H9 (cell line): ENCODE results near the gene COX6B2. TPM values are rescaled to one million over a fixed set of nuclear protein-coding genes. Genes with fewer than 3 reads are reported as not detected.
A peak's percentile ranks its signal among the peaks of the same experiment; 100 is the strongest.

Experiments used
- DNase-seq: peaks from one replicate; pipeline ENCODE4 v3.0.0-alpha.2; 2017
- H2AFZ ChIP-seq: one replicate; pipeline ENCODE4 v1.6.1; 2013; ENCODE audit warnings: mild to moderate bottlenecking, low read length, control low read depth, moderate library complexity
- H2AK5ac ChIP-seq: 2 replicates; pipeline ENCODE4 v1.6.1; 2013; ENCODE audit warnings: low read length, control low read depth, mixed read lengths; ENCODE audit not compliant: insufficient read length
- H2BK120ac ChIP-seq: one replicate; pipeline ENCODE4 v1.6.1; 2013; ENCODE audit warnings: low read depth, mild to moderate bottlenecking, low read length, control low read depth, inconsistent platforms; ENCODE audit not compliant: poor library complexity, severe bottlenecking
- H2BK12ac ChIP-seq: 2 replicates; pipeline ENCODE4 v1.6.1; 2013; ENCODE audit warnings: low read length, control low read depth, mixed read lengths, low read depth; ENCODE audit not compliant: insufficient read length
- H2BK15ac ChIP-seq: 2 replicates; pipeline ENCODE4 v1.6.1; 2013; ENCODE audit warnings: low read depth, low read length, control low read depth
- H2BK20ac ChIP-seq: one replicate; pipeline ENCODE4 v1.6.1; 2013; ENCODE audit warnings: low read depth, mild to moderate bottlenecking, low read length, control low read depth, inconsistent platforms; ENCODE audit not compliant: poor library complexity, severe bottlenecking
- H2BK5ac ChIP-seq: 2 replicates; pipeline ENCODE4 v1.6.1; 2013; ENCODE audit warnings: low read length, control low read depth, mixed read lengths; ENCODE audit not compliant: insufficient read length
- H3K14ac ChIP-seq: 2 replicates; pipeline ENCODE4 v1.6.1; 2013; ENCODE audit warnings: low read length, control low read depth; ENCODE audit not compliant: insufficient read depth
- H3K18ac ChIP-seq: 2 replicates; pipeline ENCODE4 v1.6.1; 2013; ENCODE audit warnings: low read depth, mild to moderate bottlenecking, mixed read lengths, low read length, control low read depth; ENCODE audit not compliant: insufficient read length
- H3K23ac ChIP-seq: 2 replicates; pipeline ENCODE4 v1.6.1; 2013; ENCODE audit warnings: low read length, control low read depth, mixed read lengths, low read depth; ENCODE audit not compliant: insufficient read length
- H3K23me2 ChIP-seq: 2 replicates; pipeline ENCODE4 v1.6.1; 2013; ENCODE audit warnings: low read depth, mild to moderate bottlenecking, mixed read lengths, low read length, control low read depth; ENCODE audit not compliant: insufficient read length, poor library complexity, severe bottlenecking
- H3K27ac ChIP-seq: 2 replicates; pipeline ENCODE4 v1.5.1; 2013; ENCODE audit warnings: low read length, control low read depth, mixed read lengths, low read depth; ENCODE audit not compliant: insufficient read length
- H3K27me3 ChIP-seq: 2 replicates; pipeline ENCODE4 v1.6.1; 2013; ENCODE audit warnings: low read length, control low read depth, inconsistent platforms; ENCODE audit not compliant: insufficient read depth
- H3K4ac ChIP-seq: 2 replicates; pipeline ENCODE4 v1.6.1; 2013; ENCODE audit warnings: low read depth, mild to moderate bottlenecking, control low read depth, inconsistent platforms, low read length, moderate library complexity
- H3K4me1 ChIP-seq: 2 replicates; pipeline ENCODE4 v1.6.1; 2013; ENCODE audit warnings: low read length, control low read depth, inconsistent platforms; ENCODE audit not compliant: insufficient read depth
- H3K4me2 ChIP-seq: 2 replicates; pipeline ENCODE4 v1.6.1; 2013; ENCODE audit warnings: low read length, control low read depth, mixed read lengths; ENCODE audit not compliant: insufficient read length, insufficient read depth
- H3K56ac ChIP-seq: 2 replicates; pipeline ENCODE4 v1.6.1; 2013; ENCODE audit warnings: low read depth, mild to moderate bottlenecking, mixed read lengths, low read length, control low read depth; ENCODE audit not compliant: insufficient read length
- H3K79me1 ChIP-seq: 2 replicates; pipeline ENCODE4 v1.6.1; 2013; ENCODE audit warnings: low read depth, mild to moderate bottlenecking, moderate library complexity, low read length, control low read depth, inconsistent platforms; ENCODE audit not compliant: insufficient read depth, poor library complexity, severe bottlenecking
- H3K79me2 ChIP-seq: 2 replicates; pipeline ENCODE4 v1.6.1; 2013; ENCODE audit warnings: low read length, control low read depth, inconsistent platforms; ENCODE audit not compliant: insufficient read depth
- H3K9ac ChIP-seq: 2 replicates; pipeline ENCODE4 v1.6.1; 2013; ENCODE audit warnings: low read length, control low read depth, mixed read lengths; ENCODE audit not compliant: insufficient read length; ENCODE audit errors: extremely low read depth
- H3K9me3 ChIP-seq: one replicate; pipeline ENCODE4 v1.6.1; 2013; ENCODE audit warnings: low read depth, low read length, inconsistent platforms; ENCODE audit not compliant: control insufficient read depth
- H3T11ph ChIP-seq: one replicate; pipeline ENCODE4 v1.6.1; 2013; ENCODE audit warnings: mild to moderate bottlenecking, low read length, control low read depth, inconsistent platforms
- H4K20me1 ChIP-seq: one replicate; pipeline ENCODE4 v1.6.1; 2013; ENCODE audit not compliant: control insufficient read depth, insufficient read length, insufficient read depth
- H4K5ac ChIP-seq: 2 replicates; pipeline ENCODE4 v1.6.1; 2013; ENCODE audit warnings: low read depth, mild to moderate bottlenecking, mixed read lengths, low read length, control low read depth; ENCODE audit not compliant: insufficient read length
- H4K8ac ChIP-seq: replicated peaks from 2 replicates; pipeline ENCODE4 v1.6.1; 2013; ENCODE audit warnings: low read length, control low read depth, mixed read lengths, low read depth; ENCODE audit not compliant: insufficient read length
- H4K91ac ChIP-seq: 2 replicates; pipeline ENCODE4 v1.6.1; 2013; ENCODE audit warnings: low read depth, mild to moderate bottlenecking, moderate library complexity, mixed read lengths, low read length, control low read depth; ENCODE audit not compliant: insufficient read length
- H3K27ac Mint-ChIP-seq, 3 experiments: 2 replicates in 2 of 3; 3 replicates in 1 of 3; pipeline ENCODE4 v1.8.0; 2020 to 2021; ENCODE audit warnings: mixed read lengths in 3 of 3, mild to moderate bottlenecking in 1 of 3, moderate library complexity in 1 of 3
- H3K27me3 Mint-ChIP-seq: 2 replicates; pipeline ENCODE4 v1.8.0; 2021; ENCODE audit warnings: low read depth, mild to moderate bottlenecking, moderate library complexity, mixed read lengths
- H3K36me3 Mint-ChIP-seq, 3 experiments: 2 replicates in 2 of 3; 3 replicates in 1 of 3; pipeline ENCODE4 v1.8.0; 2020 to 2021; ENCODE audit warnings: low read depth in 3 of 3, mixed read lengths in 3 of 3; ENCODE audit not compliant: insufficient read depth in 1 of 3
- H3K4me1 Mint-ChIP-seq, 2 experiments: 2 replicates each; pipeline ENCODE4 v1.8.0; 2020; ENCODE audit warnings: mixed read lengths in 2 of 2
- H3K4me3 Mint-ChIP-seq, 2 experiments: 2 replicates in 1 of 2; 3 replicates in 1 of 2; pipeline ENCODE4 v1.8.0; 2020 to 2021; ENCODE audit warnings: mild to moderate bottlenecking in 2 of 2, mixed read lengths in 2 of 2, moderate library complexity in 1 of 2
- H3K9me3 Mint-ChIP-seq, 2 experiments: 2 replicates in 1 of 2; 3 replicates in 1 of 2; pipeline ENCODE4 v1.8.0; 2020; ENCODE audit warnings: mild to moderate bottlenecking in 2 of 2, mixed read lengths in 2 of 2, moderate library complexity in 1 of 2
- WGBS: extraction: QIAGEN DNeasy Blood & Tissue Kit; methylation state at CpG from one replicate; pipeline ENCODE4 v1.1.7; 2013; ENCODE audit warnings: missing lambda C conversion rate, low lambda C conversion rate, mixed read lengths; ENCODE audit not compliant: insufficient read length; ENCODE audit errors: extremely low coverage; 5-methylcytosine and 5-hydroxymethylcytosine counted together
- total RNA-seq: library from RNA; stranded (reverse); gene quantifications from 2 replicates; pipeline ENCODE4 v1.2.1, GENCODE V29; 2021
- TF ChIP-seq, protein P1 (sequence below): fragments of 200-600 bp; sonication (generic); conservative IDR thresholded peaks from 3 replicates; pipeline ENCODE4 v1.8.0; 2021; ENCODE audit warnings: antibody characterized with exemption, mild to moderate bottlenecking

The COX6B2 gene
- total RNA-seq, 1 experiment from 2014 or later, result 4.0 TPM

DNA sequence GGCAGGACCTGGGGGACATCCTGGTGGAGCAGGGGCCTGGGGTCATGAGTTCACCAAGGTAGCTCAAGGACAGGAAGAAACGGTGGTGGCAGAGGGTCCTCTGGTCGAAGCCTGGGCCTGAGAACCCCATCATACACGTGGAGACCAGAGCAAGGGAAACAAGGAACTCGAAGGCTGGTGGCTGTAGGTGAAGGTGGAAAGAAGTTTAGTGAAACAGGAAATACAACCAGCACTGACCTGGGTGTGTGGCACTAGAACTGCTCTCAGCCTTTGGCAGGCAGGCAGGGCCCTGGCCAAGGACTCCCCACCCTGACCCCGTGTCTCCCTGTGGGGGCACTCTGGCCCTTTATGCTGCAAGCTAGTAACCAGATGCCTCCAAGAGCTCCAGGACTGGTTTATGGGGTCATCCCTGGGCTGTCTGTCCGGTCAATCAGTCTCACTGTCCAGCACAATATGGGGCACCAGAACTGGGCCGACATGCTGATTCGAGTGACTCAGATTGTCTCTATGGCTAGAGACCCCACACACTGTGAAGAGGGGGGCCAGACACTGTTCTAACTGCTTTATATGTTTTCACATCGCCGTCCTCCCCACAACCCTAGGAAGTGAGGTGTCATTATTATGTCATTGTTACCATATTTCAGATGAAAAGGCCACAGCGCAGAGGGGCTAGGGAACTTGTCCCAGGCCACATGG, 3.8 kb downstream of the COX6B2 start:
- no peak overlapping the region for H4K8ac ChIP-seq
- H3K9me3 ChIP-seq, result no peaks in the 10 kb centered on the region
- no peak overlapping the region for H4K5ac ChIP-seq
- no peak overlapping the region for H3K4me2 ChIP-seq
- no peak overlapping the region for H2AK5ac ChIP-seq
- no peak overlapping the region for H2BK120ac ChIP-seq
- no peak overlapping the region for H3T11ph ChIP-seq
- no peak overlapping the region for H3K23ac ChIP-seq
- no peak for DNase-seq
- TF ChIP-seq, protein P1, sequence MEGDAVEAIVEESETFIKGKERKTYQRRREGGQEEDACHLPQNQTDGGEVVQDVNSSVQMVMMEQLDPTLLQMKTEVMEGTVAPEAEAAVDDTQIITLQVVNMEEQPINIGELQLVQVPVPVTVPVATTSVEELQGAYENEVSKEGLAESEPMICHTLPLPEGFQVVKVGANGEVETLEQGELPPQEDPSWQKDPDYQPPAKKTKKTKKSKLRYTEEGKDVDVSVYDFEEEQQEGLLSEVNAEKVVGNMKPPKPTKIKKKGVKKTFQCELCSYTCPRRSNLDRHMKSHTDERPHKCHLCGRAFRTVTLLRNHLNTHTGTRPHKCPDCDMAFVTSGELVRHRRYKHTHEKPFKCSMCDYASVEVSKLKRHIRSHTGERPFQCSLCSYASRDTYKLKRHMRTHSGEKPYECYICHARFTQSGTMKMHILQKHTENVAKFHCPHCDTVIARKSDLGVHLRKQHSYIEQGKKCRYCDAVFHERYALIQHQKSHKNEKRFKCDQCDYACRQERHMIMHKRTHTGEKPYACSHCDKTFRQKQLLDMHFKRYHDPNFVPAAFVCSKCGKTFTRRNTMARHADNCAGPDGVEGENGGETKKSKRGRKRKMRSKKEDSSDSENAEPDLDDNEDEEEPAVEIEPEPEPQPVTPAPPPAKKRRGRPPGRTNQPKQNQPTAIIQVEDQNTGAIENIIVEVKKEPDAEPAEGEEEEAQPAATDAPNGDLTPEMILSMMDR, result no peak
- no peaks in the 10 kb centered on the region for H4K20me1 ChIP-seq
- WGBS, result no CpG with 5 or more reads among the region's 11 CpGs
- no peak overlapping the region for H3K9ac ChIP-seq
- peaks cover 14% of the 10 kb centered on the region; the same call in 1 of the 2 replicates for H3K27me3 ChIP-seq
- no peak overlapping the region for H4K91ac ChIP-seq
- no peak overlapping the region for H2BK12ac ChIP-seq
- peaks cover 2% of the 10 kb centered on the region; the same call in 1 of the 2 replicates for H3K4me1 ChIP-seq
- no peak overlapping the region for H2BK15ac ChIP-seq
- no peaks in the 10 kb centered on the region for H3K79me1 ChIP-seq
- no peak overlapping the region for H3K56ac ChIP-seq
- H3K27ac ChIP-seq, result no peak overlapping the region
- H3K18ac ChIP-seq, result no peak overlapping the region
- no peak overlapping the region for H2BK20ac ChIP-seq
- peaks cover 2 to 36% (median 17%) of the 10 kb centered on the region in 3 experiments; a peak in 6 of 7 replicates for H3K36me3 Mint-ChIP-seq
- H3K4me3 Mint-ChIP-seq, result no peak overlapping the region
- H2AFZ ChIP-seq, result no peak overlapping the region
- peaks cover 9% of the 10 kb centered on the region for H3K23me2 ChIP-seq
- no peaks in the 10 kb centered on the region for H3K79me2 ChIP-seq
- no peaks in the 10 kb centered on the region; a peak in 1 of 5 replicates for H3K9me3 Mint-ChIP-seq
- no peak overlapping the region for H3K4ac ChIP-seq
- no peak overlapping the region for H3K14ac ChIP-seq
- H2BK5ac ChIP-seq, result no peak overlapping the region
- H3K27me3 Mint-ChIP-seq, result peaks cover 49% of the 10 kb centered on the region
- peaks cover 58 to 64% of the 10 kb centered on the region in 2 experiments for H3K4me1 Mint-ChIP-seq
- peak overlapping the region; percentile 18 to 81 (median 53); a peak in 2 of 7 replicates for H3K27ac Mint-ChIP-seq
